ENCODE data around the gene PTGES2. TPM values are rescaled to one million over a fixed set of nuclear protein-coding genes. Genes with fewer than 3 reads are reported as not detected.
A peak's percentile ranks its signal among the peaks of the same experiment; 100 is the strongest.

The PTGES2 gene
- total and polyA plus RNA-seq, 2 of the 13 experiments (the other 11 are each of a cell fraction or from before 2014, with no cell fraction given), result 63.7 to 79.8 TPM

- TF ChIP-seq ZSCAN29 (CRISPR knock-in tag; conservative IDR thresholded peaks at IDR 0.05), result no peak
- no peak for TF ChIP-seq ATRX (CRISPR knock-in tag; IDR thresholded peaks at IDR 0.05; ENCODE audit: borderline replicate concordance)
- TF ChIP-seq TGIF2 (CRISPR knock-in tag; IDR thresholded peaks at IDR 0.05), result no peak
- TF ChIP-seq KDM3A (CRISPR knock-in tag; IDR thresholded peaks at IDR 0.05; ENCODE audit: low read depth), result no peak
- no peak for TF ChIP-seq ZNF646 (CRISPR knock-in tag; IDR thresholded peaks at IDR 0.05)
- TF ChIP-seq ATF7 (IDR thresholded peaks at IDR 0.05), result no peak
- TF ChIP-seq ATF7 (CRISPR knock-in tag; IDR thresholded peaks at IDR 0.05), result no peak
- TF ChIP-seq ZNF276 (CRISPR knock-in tag; IDR thresholded peaks at IDR 0.05; ENCODE audit: low read depth), result no peak
- no peak for TF ChIP-seq AKAP8 (CRISPR knock-in tag; IDR thresholded peaks at IDR 0.05)
- peak; percentile 59 for TF ChIP-seq PATZ1 (CRISPR knock-in tag; IDR thresholded peaks at IDR 0.05)
- no peak for TF ChIP-seq RFXAP (CRISPR knock-in tag; IDR thresholded peaks at IDR 0.05; ENCODE audit: borderline replicate concordance)
- TF ChIP-seq ZNF629 (CRISPR knock-in tag; conservative IDR thresholded peaks at IDR 0.05), result no peak
- TF ChIP-seq ZFX (CRISPR knock-in tag; IDR thresholded peaks at IDR 0.05; ENCODE audit: low read depth), result 0 out of 2 replicates have a peak, but pooled peaks have one; percentile 15
- TF ChIP-seq BRCA1 (CRISPR knock-in tag; IDR thresholded peaks at IDR 0.05), result no peak
- no peak for TF ChIP-seq GPN1 (CRISPR knock-in tag; IDR thresholded peaks at IDR 0.05; ENCODE audit: borderline replicate concordance)
- no peak for TF ChIP-seq ZNF570 (CRISPR knock-in tag; IDR thresholded peaks at IDR 0.05; ENCODE audit: borderline replicate concordance)
- 0 out of 2 replicates have a peak, but pooled peaks have one; percentile 44 for TF ChIP-seq ARNTL (CRISPR knock-in tag; IDR thresholded peaks at IDR 0.05)
- peak; percentile 44; the same call in 1 of the 2 replicates for TF ChIP-seq BCL6 (CRISPR knock-in tag; IDR thresholded peaks at IDR 0.05)
- no peak for TF ChIP-seq ZNF878 (CRISPR knock-in tag; IDR thresholded peaks at IDR 0.05)
- no peak for TF ChIP-seq ZNF33B (CRISPR knock-in tag; IDR thresholded peaks at IDR 0.05)
- TF ChIP-seq ZFP36 (IDR thresholded peaks at IDR 0.05; ENCODE audit: borderline replicate concordance, low read depth, low read length, partially characterized antibody), result no peak
- 0 out of 2 replicates have a peak, but pooled peaks have one; percentile 36 for TF ChIP-seq ERF (CRISPR knock-in tag; IDR thresholded peaks at IDR 0.05)
- TF ChIP-seq TOE1 (CRISPR knock-in tag; IDR thresholded peaks at IDR 0.05), result no peak
These were observed 26.3 kb downstream of the PTGES2 start (continued) for GRCh38 chr9:128101231-128101661.
